ENCODE data around the gene MINDY4. TPM values are rescaled to one million over a fixed set of nuclear protein-coding genes. Genes with fewer than 3 reads are reported as not detected.

The MINDY4 gene
- total and polyA plus RNA-seq, 2 of the 8 experiments (the other 6 are each of a cell fraction or from before 2014, with no cell fraction given) = 1.3 to 3.6 TPM

DNA sequence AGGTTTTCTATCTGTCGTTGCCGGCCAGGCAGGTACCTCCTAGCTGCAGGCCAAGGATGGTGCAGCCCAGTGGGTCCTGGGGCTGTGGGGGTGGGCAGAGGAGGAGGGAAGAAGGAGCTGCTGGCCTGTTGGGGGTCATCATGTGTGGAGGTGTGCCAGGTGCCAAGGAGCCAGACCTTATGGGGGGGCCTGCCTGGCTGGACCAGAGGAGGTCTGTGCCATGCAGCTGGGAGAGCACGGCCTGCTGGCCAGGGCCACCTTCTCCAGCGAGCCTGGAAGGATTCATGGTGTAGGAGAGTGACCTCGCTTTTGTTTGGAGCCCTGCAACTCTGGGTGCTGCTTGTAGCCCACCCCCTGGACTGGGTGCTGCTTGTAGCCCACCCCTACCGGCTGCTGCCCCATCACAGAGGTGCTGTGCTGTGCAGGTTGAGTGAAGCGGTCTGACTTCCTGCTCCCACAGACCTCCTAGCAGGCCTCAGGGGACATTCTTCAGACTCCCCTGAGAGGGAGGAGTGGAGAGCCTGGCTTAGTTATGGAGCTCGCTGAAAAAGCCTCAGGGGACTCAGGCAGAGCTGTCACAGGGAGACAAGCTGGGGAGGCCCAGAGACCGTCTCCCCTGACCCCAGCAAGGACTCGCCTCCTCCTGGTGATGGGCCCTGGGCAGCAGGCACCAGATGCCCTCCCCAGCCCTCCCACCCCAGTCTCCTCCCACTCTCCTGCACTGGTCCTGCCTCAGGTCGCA lies 72.7 kb downstream of the MINDY4 start:
- no peak for FAIRE-seq
- CTCF ChIA-PET (ENCODE audit: partially characterized antibody) = interaction anchor here (0.8 to 1.2 kb wide), 4 partner anchors 9 to 95 kb away, joined by 3 to 5 read pairs (median 3); no protein-coding TSS in a partner anchor
- Histone ChIP-seq H4K5ac (ENCODE audit: insufficient read length, low read depth, low read length) (no peak overlapping the region), H4K8ac (ENCODE audit: extremely low read depth, insufficient read depth, low read length) (no peak overlapping the region; the same call in 1 of the 2 replicates), H4K91ac (replicated peaks; ENCODE audit: insufficient read length, low read length) (no peak overlapping the region), H3K4me1 (replicated peaks in 1 of 4; ENCODE audit: control insufficient read depth in 3 of 4, insufficient read depth in 4 of 4, low read length in 3 of 4) (0 out of 7 replicates have a peak, but pooled peaks cover 0 to 1% (median 0%) of the 10 kb centered on the region in 4 experiments), H2BK20ac (ENCODE audit: low read length) (no peak overlapping the region), H2BK120ac (replicated peaks; ENCODE audit: low read depth, low read length) (no peak overlapping the region), H3K4me2 (ENCODE audit: insufficient read depth in 1 of 2, low read depth in 2 of 2, low read length in 2 of 2) (no peak overlapping the region), H3K27ac (ENCODE audit: low read depth, low read length) (no peak overlapping the region), H4K20me1 (replicated peaks in 1 of 2; ENCODE audit: control insufficient read depth in 1 of 2, insufficient read depth in 2 of 2, low read length in 2 of 2) (no peaks in the 10 kb centered on the region), H2AK5ac (ENCODE audit: low read depth, low read length) (no peak overlapping the region), H3K27me3 (replicated peaks in 1 of 4; ENCODE audit: control insufficient read depth in 3 of 4, extremely low read depth in 1 of 4, insufficient read depth in 3 of 4, low read length in 3 of 4) (no peaks in the 10 kb centered on the region), H3K79me2 (ENCODE audit: control insufficient read depth in 1 of 2, insufficient read depth in 2 of 2, low read length in 2 of 2) (no peaks in the 10 kb centered on the region), H2BK12ac (ENCODE audit: low read depth, low read length) (no peak overlapping the region), H3K9me3 (ENCODE audit: insufficient read depth in 2 of 2, low read depth in 1 of 2, low read length in 1 of 2) (no peaks in the 10 kb centered on the region), H2AFZ (ENCODE audit: low read length) (no peak overlapping the region), H2BK15ac (ENCODE audit: low read length) (no peak overlapping the region), H3K4ac (replicated peaks; ENCODE audit: insufficient read length, low read depth, low read length) (no peak overlapping the region), H3K23ac (ENCODE audit: insufficient read length) (no peak overlapping the region), H3K14ac (ENCODE audit: insufficient read length) (no peak overlapping the region), H3K4me3 (ENCODE audit: extremely low read depth in 1 of 4, insufficient read depth in 2 of 4, low read depth in 3 of 4, low read length in 4 of 4) (no peak overlapping the region), H3K36me3 (ENCODE audit: control insufficient read depth in 2 of 4, insufficient read depth in 4 of 4, low read length in 3 of 4) (no peaks in the 10 kb centered on the region), H2BK5ac (ENCODE audit: low read depth, low read length) (no peak overlapping the region), H3K18ac (ENCODE audit: extremely low read depth, low read length) (no peak overlapping the region), H3K79me1 (ENCODE audit: low read depth, low read length) (no peaks in the 10 kb centered on the region), H3K56ac (replicated peaks; ENCODE audit: insufficient read length, low read depth, low read length) (no peak overlapping the region), H3K23me2 (ENCODE audit: low read depth, low read length) (no peaks in the 10 kb centered on the region), H3K9ac (replicated peaks in 1 of 4; ENCODE audit: extremely low read depth in 1 of 4, low read depth in 3 of 4, low read length in 3 of 4) (no peak overlapping the region)
- TF ChIP-seq RNF2 (IDR thresholded peaks at IDR 0.05; ENCODE audit: borderline replicate concordance, low read depth, low read length, missing control alignments, poor library complexity, severe bottlenecking) (no peak), HDAC2 (IDR thresholded peaks at IDR 0.05; ENCODE audit: borderline replicate concordance in 1 of 2, low read depth in 2 of 2, low read length in 2 of 2) (no peak), CTCF (IDR thresholded peaks at IDR 0.05; ENCODE audit: control extremely low read depth in 1 of 3, insufficient read depth in 1 of 3, low read depth in 1 of 3, low read length in 3 of 3) (peak in 2 of 3 experiments; percentile 14 to 30; a peak in 2 of 4 replicates)
- TF ChIP-seq, protein P1, sequence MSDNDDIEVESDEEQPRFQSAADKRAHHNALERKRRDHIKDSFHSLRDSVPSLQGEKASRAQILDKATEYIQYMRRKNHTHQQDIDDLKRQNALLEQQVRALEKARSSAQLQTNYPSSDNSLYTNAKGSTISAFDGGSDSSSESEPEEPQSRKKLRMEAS (IDR thresholded peaks at IDR 0.05) = no peak
- no peak for DNase-seq (ENCODE audit: low read depth in 1 of 2, low spot score in 2 of 2)
- WGBS, 2 experiments (ENCODE audit: extremely low coverage in 1 of 2, insufficient coverage in 1 of 2, insufficient read length in 1 of 2, insufficient replicate concordance in 2 of 2, low coverage in 1 of 2, low lambda C conversion rate in 2 of 2, missing lambda C conversion rate in 1 of 2) = 86% methylated on average over 8 of the region's 11 CpGs; no CpG with 5 or more reads in 1 of the 2 experiments
- POLR2A ChIA-PET (ENCODE audit: partially characterized antibody) = interaction anchor here (1.0 kb wide), 1 partner anchor 95 kb away, joined by 3 read pairs; no protein-coding TSS in a partner anchor

All from H1 (cell line).